Natural killer cell (primary cell): ENCODE data around the gene ANKRD28. TPM values are rescaled to one million over a fixed set of nuclear protein-coding genes. Genes with fewer than 3 reads are reported as not detected.

ENCODE experiments used
- ATAC-seq, 3 donors: fragments of 150-1000 bp in 2 of 3; fragments of 200-7000 bp in 1 of 3; cut with Tn5 transposase; 1 replicate in 1 of 3; 2 replicates in 2 of 3; pipeline ENCODE4 v1.10.0; 2021; ENCODE audit warnings: mild to moderate bottlenecking in 2 of 3, moderate library complexity in 2 of 3
- DNase-seq, 2 donors: peaks; one replicate each; pipeline versions ENCODE4 v3.0.0 to v3.0.0-alpha.2; 2013 to 2021; ENCODE audit warnings: mixed read lengths in 1 of 2
- H3K27ac ChIP-seq: one replicate; pipeline ENCODE4 v1.5.1; 2013; ENCODE audit warnings: mild to moderate bottlenecking, low read length
- H3K27me3 ChIP-seq: one replicate; pipeline ENCODE4 v1.6.1; 2013; ENCODE audit warnings: low read length; ENCODE audit not compliant: control insufficient read depth, insufficient read depth
- H3K36me3 ChIP-seq: one replicate; pipeline ENCODE4 v1.6.1; 2013; ENCODE audit warnings: low read length; ENCODE audit not compliant: control insufficient read depth, insufficient read depth
- H3K4me1 ChIP-seq: one replicate; pipeline ENCODE4 v1.6.1; 2013; ENCODE audit warnings: low read length; ENCODE audit not compliant: control insufficient read depth, insufficient read depth
- H3K4me3 ChIP-seq: one replicate; pipeline ENCODE4 v1.5.1; 2013; ENCODE audit warnings: low read length
- H3K9me3 ChIP-seq: one replicate; pipeline ENCODE4 v1.6.1; 2013; ENCODE audit warnings: low read length; ENCODE audit not compliant: control insufficient read depth, insufficient read depth
- H3K27ac Mint-ChIP-seq, 2 donors: one replicate each; pipeline ENCODE4 v1.8.0; 2022; ENCODE audit warnings: mild to moderate bottlenecking in 2 of 2, mixed read lengths in 2 of 2, moderate library complexity in 1 of 2
- H3K27me3 Mint-ChIP-seq, 2 donors: one replicate each; pipeline ENCODE4 v1.8.0; 2022; ENCODE audit warnings: low read depth in 2 of 2, mixed read lengths in 2 of 2
- H3K36me3 Mint-ChIP-seq: one replicate; pipeline ENCODE4 v1.8.0; 2022; ENCODE audit warnings: mixed read lengths
- H3K4me1 Mint-ChIP-seq, 2 donors: one replicate each; pipeline ENCODE4 v1.8.0; 2022; ENCODE audit warnings: mixed read lengths in 2 of 2
- H3K4me3 Mint-ChIP-seq: one replicate; pipeline ENCODE4 v1.8.0; 2022; ENCODE audit warnings: mild to moderate bottlenecking, moderate library complexity, mixed read lengths
- H3K9me3 Mint-ChIP-seq, 2 donors: one replicate each; pipeline ENCODE4 v1.8.0; 2022; ENCODE audit warnings: mixed read lengths in 2 of 2
- CTCF ChIP-seq: fragments of 200-600 bp; IDR thresholded peaks from one replicate; pipeline ENCODE4 v1.8.0; 2022; ENCODE audit warnings: antibody characterized with exemption
- whole genome bisulfite sequencing: methylation state at CpG from one replicate; pipeline ENCODE4 v1.1.7; 2013; ENCODE audit warnings: missing lambda C conversion rate; ENCODE audit not compliant: insufficient coverage; 5-methylcytosine and 5-hydroxymethylcytosine counted together
- intact Hi-C: fragments of 100-400 bp; cut with micrococcal nuclease; formaldehyde crosslinking; loops from one replicate; pipeline ENCODE4 v1.14.2; 2022
- total RNA-seq, 4 donors: library from RNA; stranded (reverse); fragments of 120-200 nt in 1 of 4; gene quantifications; one replicate each; pipeline versions ENCODE4 v1.2.3 to v1.2.4, GENCODE V29; 2013 to 2022

ANKRD28 gene
- total RNA-seq, 3 donors from 2014 or later (not counting 1 experiment from before 2014, with no cell fraction given), result 58.0 to 99.7 (median 91.7) TPM

- Mint-ChIP-seq H3K9me3 (peaks cover 3 to 9% of the 10 kb centered on the region in 2 donors), H3K4me1 (peaks cover 17 to 33% of the 10 kb centered on the region in 2 donors), H3K36me3 (peaks cover 16% of the 10 kb centered on the region), H3K27ac (peak overlapping the region in 1 of 2 donors; percentile 71), H3K4me3 (no peak overlapping the region), H3K27me3 (peaks cover 0 to 10% of the 10 kb centered on the region in 2 donors)
- DNase-seq, result no peak
- H3K27ac ChIP-seq, result no peak overlapping the region
- ATAC-seq, result no peak
- TF ChIP-seq CTCF, result no peak
- peaks cover 23% of the 10 kb centered on the region for H3K9me3 ChIP-seq
- no peak overlapping the region for H3K4me3 ChIP-seq
- H3K4me1 ChIP-seq, result peaks cover 11% of the 10 kb centered on the region
- no peaks in the 10 kb centered on the region for H3K36me3 ChIP-seq
- no peaks in the 10 kb centered on the region for H3K27me3 ChIP-seq
- intact Hi-C loops, result no loop called here
- WGBS, result 97% methylated on average over 4 of the region's 5 CpGs
Measured at GRCh38 chr3:15656342-15656741, 141.4 kb downstream of the ANKRD28 start.

DNA sequence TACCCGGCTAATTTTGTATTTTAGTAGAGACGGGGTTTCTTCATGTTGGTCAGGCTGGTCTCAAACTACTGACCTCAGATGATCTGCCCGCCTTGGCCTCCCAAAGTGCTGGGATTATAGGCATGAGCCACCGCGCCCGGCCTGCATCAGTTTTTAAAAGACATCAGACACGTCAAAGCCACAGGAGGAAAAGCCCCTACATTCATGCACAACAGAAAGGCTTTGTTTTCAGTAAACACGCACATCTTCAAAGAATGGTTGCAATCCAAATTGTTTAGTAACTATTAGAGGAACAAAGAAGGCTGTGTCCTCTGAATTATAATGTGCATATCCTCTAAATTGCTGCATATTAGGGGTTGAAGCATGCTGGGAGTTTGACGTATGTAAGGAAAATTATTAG is 142.9 kb downstream of the ANKRD28 start:
- DNase-seq (no peak), ATAC-seq (no peak)
- Histone ChIP-seq H3K36me3 (no peaks in the 10 kb centered on the region), H3K9me3 (peaks cover 23% of the 10 kb centered on the region), H3K27ac (no peak overlapping the region), H3K4me1 (peaks cover 11% of the 10 kb centered on the region), H3K4me3 (no peak overlapping the region), H3K27me3 (no peaks in the 10 kb centered on the region)
- H3K9me3 Mint-ChIP-seq, result peaks cover 3 to 9% of the 10 kb centered on the region in 2 donors
- no peak overlapping the region for H3K27ac Mint-ChIP-seq
- TF ChIP-seq CTCF, result no peak
- H3K36me3 Mint-ChIP-seq, result peaks cover 16% of the 10 kb centered on the region
- H3K4me1 Mint-ChIP-seq, result peaks cover 22 to 42% of the 10 kb centered on the region in 2 donors
- intact Hi-C loops, result no loop called here
- peaks cover 0 to 18% of the 10 kb centered on the region in 2 donors for H3K27me3 Mint-ChIP-seq
- WGBS, result 96% methylated on average over 9 of the region's 9 CpGs
- H3K4me3 Mint-ChIP-seq, result no peak overlapping the region

- no peak for TF ChIP-seq CTCF
- no peaks in the 10 kb centered on the region for H3K27me3 ChIP-seq
- intact Hi-C loops, result no loop called here
- H3K9me3 Mint-ChIP-seq, result peaks cover 3 to 9% of the 10 kb centered on the region in 2 donors
- peaks cover 13% of the 10 kb centered on the region for H3K4me1 ChIP-seq
- H3K27ac ChIP-seq, result no peak overlapping the region
- H3K27ac Mint-ChIP-seq, result no peak overlapping the region
- no peak for DNase-seq
- no peak for ATAC-seq
- H3K4me3 ChIP-seq, result no peak overlapping the region
- peaks cover 0 to 22% of the 10 kb centered on the region in 2 donors for H3K27me3 Mint-ChIP-seq
- H3K4me3 Mint-ChIP-seq, result no peak overlapping the region
- peaks cover 23% of the 10 kb centered on the region for H3K9me3 ChIP-seq
- no peaks in the 10 kb centered on the region for H3K36me3 ChIP-seq
- peaks cover 16% of the 10 kb centered on the region for H3K36me3 Mint-ChIP-seq
- peaks cover 23 to 43% of the 10 kb centered on the region in 2 donors for H3K4me1 Mint-ChIP-seq
Measured at GRCh38 chr3:15654127-15654526, 143.7 kb downstream of the ANKRD28 start.

- H3K36me3 ChIP-seq, result no peaks in the 10 kb centered on the region
- no peak for ATAC-seq
Measured at GRCh38 chr3:15653321-15653720, 144.5 kb downstream of the ANKRD28 start.

More at GRCh38 chr3:15653321-15653720, 144.5 kb downstream of the ANKRD28 start:
- peaks cover 0 to 22% of the 10 kb centered on the region in 2 donors for H3K27me3 Mint-ChIP-seq
- no peak for DNase-seq
- H3K9me3 ChIP-seq, result peaks cover 23% of the 10 kb centered on the region
- peaks cover 30 to 44% of the 10 kb centered on the region in 2 donors for H3K4me1 Mint-ChIP-seq
- no peak overlapping the region for H3K27ac ChIP-seq
- H3K27me3 ChIP-seq, result no peaks in the 10 kb centered on the region
- intact Hi-C loops, result no loop called here
- TF ChIP-seq CTCF, result no peak
- peaks cover 3 to 9% of the 10 kb centered on the region in 2 donors for H3K9me3 Mint-ChIP-seq
- H3K36me3 Mint-ChIP-seq, result peaks cover 16% of the 10 kb centered on the region
- no peak overlapping the region for H3K27ac Mint-ChIP-seq
- H3K4me3 Mint-ChIP-seq, result no peak overlapping the region
- WGBS, result 96% methylated on average over 3 of the region's 3 CpGs
- peaks cover 21% of the 10 kb centered on the region for H3K4me1 ChIP-seq
- no peak overlapping the region for H3K4me3 ChIP-seq
